ENCODE data around the gene OCIAD1.

OCIAD1 gene

GRCh38 chr4:48891028-48891619 lies 60.2 kb downstream of the OCIAD1 start:
- no peak for DNase-seq (ENCODE audit: low spot score)

- DNase-seq (ENCODE audit: low spot score) = no peak
Measured at GRCh38 chr4:48896845-48897244, 66.0 kb downstream of the OCIAD1 start.

GRCh38 chr4:48898733-48899431 lies 68.0 kb downstream of the OCIAD1 start:
- DNase-seq (ENCODE audit: low spot score) = no peak

- no peak for DNase-seq (ENCODE audit: low spot score)
Measured at GRCh38 chr4:48899432-48899749, 68.5 kb downstream of the OCIAD1 start.

- no peak for DNase-seq (ENCODE audit: low spot score)
Measured at GRCh38 chr4:48899950-48900349, 69.1 kb downstream of the OCIAD1 start.

- no peak for DNase-seq (ENCODE audit: low spot score)
Measured at GRCh38 chr4:48901196-48901595, 70.3 kb downstream of the OCIAD1 start.

DNA sequence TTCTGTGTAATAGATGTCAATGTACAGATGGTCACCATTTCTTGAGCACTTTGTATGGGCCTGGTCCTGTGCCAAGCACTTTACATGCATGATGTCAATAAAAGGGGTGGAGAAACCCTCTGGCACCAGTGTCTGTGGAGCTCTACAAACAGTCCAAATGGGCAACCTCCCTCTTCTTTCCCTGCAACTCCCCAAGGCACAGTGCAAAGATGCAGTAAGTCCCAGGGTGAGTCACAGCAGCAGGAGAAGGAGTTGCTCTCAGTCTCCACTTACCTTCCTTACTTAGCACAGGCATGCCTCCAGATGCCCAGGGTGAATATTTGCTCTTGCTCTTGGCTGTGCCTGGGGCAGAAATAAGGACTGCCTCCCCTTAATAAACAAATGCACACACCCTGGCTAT lies 71.4 kb downstream of the OCIAD1 start:
- DNase-seq (ENCODE audit: low spot score) = no peak

- no peak for DNase-seq (ENCODE audit: low spot score)
Measured at GRCh38 chr4:48904101-48904500, 73.2 kb downstream of the OCIAD1 start.

DNA sequence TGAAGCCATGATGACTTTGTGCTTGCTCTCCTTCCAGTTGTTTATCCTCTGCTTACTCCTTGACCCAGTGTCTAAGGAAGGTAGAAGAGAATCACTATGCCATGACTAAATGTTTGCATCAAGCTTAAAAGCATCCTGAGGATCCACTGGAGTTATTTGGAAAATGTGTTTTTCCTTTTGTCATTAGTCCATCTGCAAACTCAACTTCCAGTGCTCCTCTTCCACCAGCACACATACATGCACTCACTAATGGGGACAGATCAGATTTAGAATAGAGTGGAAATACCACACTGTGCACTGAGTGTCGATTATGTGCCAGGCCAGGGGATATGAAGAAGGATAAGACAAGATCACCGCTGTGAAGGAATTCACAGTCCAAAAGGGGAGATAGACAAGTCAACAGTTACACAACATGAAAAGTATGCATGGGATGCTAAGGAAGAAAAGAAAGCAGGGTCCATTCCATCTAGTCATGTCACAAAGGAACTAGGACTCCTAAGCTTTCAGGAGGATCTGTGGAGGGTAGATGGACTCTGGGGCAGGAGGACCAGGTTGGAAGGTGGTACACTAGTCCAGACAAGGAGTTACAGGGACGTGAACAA lies 73.8 kb downstream of the OCIAD1 start:
- no peak for DNase-seq (ENCODE audit: low spot score)

DNA sequence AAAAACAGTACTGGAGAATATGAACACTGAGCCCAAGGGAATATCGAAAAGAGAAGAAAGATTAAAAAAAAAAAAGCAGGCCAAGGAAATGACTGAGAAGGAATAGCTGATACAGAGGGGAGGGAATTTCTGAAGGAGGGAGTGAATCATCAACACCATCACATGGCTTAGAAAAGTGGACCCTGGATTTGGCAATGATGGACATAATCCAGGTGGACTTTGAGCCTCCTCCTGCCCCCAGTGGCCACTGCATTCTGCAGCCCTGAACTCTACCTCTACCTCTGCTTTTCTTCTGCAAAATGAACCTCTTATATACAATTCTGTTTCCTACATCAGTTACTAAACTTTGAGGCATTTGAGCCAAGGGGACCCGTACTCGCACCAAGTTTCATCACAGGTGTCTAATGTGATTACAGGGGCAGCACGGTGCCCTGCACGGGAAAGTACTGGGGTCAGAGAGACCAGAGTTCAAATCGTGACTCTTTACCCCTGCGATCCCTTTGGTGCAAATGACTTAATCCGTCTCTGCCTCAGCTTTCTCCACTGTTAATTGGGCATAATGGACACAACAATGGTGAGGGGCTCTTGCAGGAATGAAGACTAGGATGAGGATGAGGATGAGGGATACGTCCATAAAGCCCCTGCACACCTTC lies 74.6 kb downstream of the OCIAD1 start:
- no peak for DNase-seq (ENCODE audit: low spot score)

- DNase-seq (ENCODE audit: low spot score) = peak; percentile 88
Measured at GRCh38 chr4:48906206-48907173, 75.6 kb downstream of the OCIAD1 start, which contains the start of gene OCIAD2. OCIAD2 (minus strand) TSS chr4:48906774; CDS start chr4:48904549, 2,225 bp downstream.

GRCh38 chr4:48907706-48908477 lies 77.0 kb downstream of the OCIAD1 start:
- no peak for DNase-seq (ENCODE audit: low spot score)

DNA sequence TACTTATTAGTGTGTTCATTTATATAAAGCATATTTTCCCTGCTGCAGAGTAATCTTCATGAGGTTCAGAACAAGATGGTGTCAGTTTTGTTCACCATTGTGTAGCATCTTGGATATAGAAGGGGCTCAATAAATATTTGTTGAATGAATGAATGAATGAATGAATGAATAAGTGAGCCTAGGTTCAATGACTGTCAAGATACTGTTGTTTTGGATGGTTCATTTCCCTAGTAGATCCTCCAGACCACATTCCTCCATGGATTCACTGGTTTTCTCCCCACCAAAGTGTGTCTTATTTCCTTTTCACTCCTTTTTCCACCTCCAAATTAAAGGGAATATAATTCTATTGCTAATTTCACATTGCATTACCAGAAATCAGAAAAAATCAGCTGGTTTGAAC lies 77.8 kb downstream of the OCIAD1 start:
- DNase-seq (ENCODE audit: low spot score) = no peak

GRCh38 chr4:48909697-48910096 lies 78.8 kb downstream of the OCIAD1 start:
- DNase-seq (ENCODE audit: low spot score) = peak; percentile 48

GRCh38 chr4:48910511-48910910 lies 79.6 kb downstream of the OCIAD1 start:
- no peak for DNase-seq (ENCODE audit: low spot score)
